ENCODE data around the gene CLDN8.

DNA sequence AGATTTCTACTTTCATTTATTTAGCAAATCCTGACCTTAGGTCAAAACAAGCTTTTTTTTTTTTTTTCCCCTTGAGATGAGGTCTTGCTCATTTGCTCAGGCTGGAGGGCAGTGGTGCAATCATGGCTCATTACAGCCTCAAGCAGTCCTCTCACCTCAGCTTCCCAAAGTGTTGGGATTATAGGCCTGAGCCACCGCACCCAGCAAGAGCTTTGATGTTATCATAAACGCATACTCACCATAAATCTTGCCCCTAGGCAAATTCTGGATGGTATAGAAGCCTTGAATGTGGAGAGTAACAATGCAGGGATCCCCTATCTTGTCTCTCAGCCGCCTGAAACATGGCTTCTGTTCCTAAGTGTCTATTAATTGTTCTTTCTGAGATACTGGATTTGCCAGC, 24.8 kb upstream of the CLDN8 start:
- TF ChIP-seq TCF12 (IDR thresholded peaks at IDR 0.05): no peak
- no peak for TF ChIP-seq TCF12 (CRISPR knock-in tag; IDR thresholded peaks at IDR 0.05)
- TF ChIP-seq SNRNP70 (IDR thresholded peaks at IDR 0.05; ENCODE audit: low read depth, low read length): no peak
- no peak for TF ChIP-seq ELF1 (CRISPR knock-in tag; IDR thresholded peaks at IDR 0.05)
- TF ChIP-seq ZNF570 (CRISPR knock-in tag; IDR thresholded peaks at IDR 0.05; ENCODE audit: borderline replicate concordance): no peak
- no peak for TF ChIP-seq GABPA (IDR thresholded peaks at IDR 0.05; ENCODE audit: low read depth, low read length)
- no peak for TF ChIP-seq GABPA (CRISPR knock-in tag; IDR thresholded peaks at IDR 0.05; ENCODE audit: low read depth)

Data from HepG2 (cell line).